PFSK-1 (cell line): ENCODE results near the gene KLRD1.

ENCODE experiments used
- POLR2AphosphoS5 ChIP-seq: IDR thresholded peaks from 2 replicates; pipeline ENCODE4 v1.6.1; 2012; ENCODE audit warnings: low read depth, mild to moderate bottlenecking, control low read depth, low read length, moderate library complexity
- TAF1 ChIP-seq: IDR thresholded peaks from 2 replicates; pipeline ENCODE4 v1.6.1; 2012; ENCODE audit warnings: low read length, control low read depth, borderline replicate concordance; ENCODE audit not compliant: insufficient read depth

- no peak for TF ChIP-seq POLR2AphosphoS5
- TF ChIP-seq TAF1 = no peak
Measured at GRCh38 chr12:10362325-10362724, 54.7 kb downstream of the KLRD1 start.
